H1 (cell line): ENCODE results near the gene HERC5. TPM values are rescaled to one million over a fixed set of nuclear protein-coding genes. Genes with fewer than 3 reads are reported as not detected.

Experiments used
- CTCF ChIA-PET: fragments of 300-600 bp; sonication (Branson Sonifier 250); formaldehyde crosslinking; loops from one replicate; lab custom pipeline; 2021; ENCODE audit not compliant: partially characterized antibody; lab: Charles Lee
- POLR2A ChIA-PET: fragments of 300-600 bp; sonication (Branson Sonifier 250); formaldehyde crosslinking; loops from one replicate; lab custom pipeline; 2021; ENCODE audit warnings: inconsistent platforms; ENCODE audit not compliant: partially characterized antibody; lab: Charles Lee
- DNase-seq, 2 experiments: peaks; one replicate each; pipeline versions ENCODE4 v3.0.0 to v3.0.0-alpha.2; 2010 to 2022; ENCODE audit warnings: low spot score in 2 of 2, low read depth in 1 of 2, mixed read lengths in 1 of 2
- FAIRE-seq: peaks from 2 replicates; lab custom pipeline; 2011; peaks lifted over from hg19 to GRCh38; lab: Jason Lieb, UNC
- H2AFZ ChIP-seq: 2 replicates; pipeline ENCODE4 v1.8.1; 2012; ENCODE audit warnings: low read length, inconsistent platforms
- H2AK5ac ChIP-seq: 2 replicates; pipeline ENCODE4 v1.6.1; 2013; ENCODE audit warnings: low read depth, low read length
- H2BK120ac ChIP-seq: replicated peaks from 2 replicates; pipeline ENCODE3; 2013; ENCODE audit warnings: low read depth, low read length, inconsistent platforms
- H2BK12ac ChIP-seq: 2 replicates; pipeline ENCODE4 v1.6.1; 2013; ENCODE audit warnings: low read depth, low read length
- H2BK15ac ChIP-seq: 2 replicates; pipeline ENCODE4 v1.6.1; 2013; ENCODE audit warnings: low read length
- H2BK20ac ChIP-seq: 2 replicates; pipeline ENCODE4 v1.6.1; 2013; ENCODE audit warnings: low read length
- H2BK5ac ChIP-seq: 2 replicates; pipeline ENCODE4 v1.6.1; 2013; ENCODE audit warnings: low read depth, low read length
- H3K14ac ChIP-seq: 2 replicates; pipeline ENCODE4 v1.6.1; 2013; ENCODE audit warnings: inconsistent platforms; ENCODE audit not compliant: insufficient read length
- H3K18ac ChIP-seq: 2 replicates; pipeline ENCODE4 v1.6.1; 2013; ENCODE audit warnings: low read length; ENCODE audit errors: extremely low read depth
- H3K23ac ChIP-seq: 2 replicates; pipeline ENCODE4 v1.6.1; 2013; ENCODE audit warnings: inconsistent platforms; ENCODE audit not compliant: insufficient read length
- H3K23me2 ChIP-seq: 2 replicates; pipeline ENCODE4 v1.6.1; 2013; ENCODE audit warnings: low read depth, low read length
- H3K27ac ChIP-seq: 2 replicates; pipeline ENCODE4 v1.6.1; 2011; ENCODE audit warnings: low read depth, low read length, inconsistent platforms
- H3K27me3 ChIP-seq, 4 experiments: replicated peaks in 1 of 4; 1 replicate in 1 of 4; 2 replicates in 3 of 4; pipeline versions ENCODE4 v1.6.1 to v1.8.1; 2011 to 2013; ENCODE audit warnings: low read length in 3 of 4, mild to moderate bottlenecking in 3 of 4, inconsistent platforms in 2 of 4, mixed read lengths in 2 of 4, moderate library complexity in 1 of 4; ENCODE audit not compliant: control insufficient read depth in 3 of 4, insufficient read depth in 3 of 4; ENCODE audit errors: extremely low read depth in 1 of 4
- H3K36me3 ChIP-seq, 4 experiments: 2 replicates each; pipeline versions ENCODE4 v1.6.1 to v1.8.1; 2011 to 2013; ENCODE audit warnings: mild to moderate bottlenecking in 4 of 4, low read length in 3 of 4, moderate library complexity in 2 of 4, control low read depth in 1 of 4, inconsistent platforms in 1 of 4; ENCODE audit not compliant: insufficient read depth in 4 of 4, control insufficient read depth in 2 of 4
- H3K4ac ChIP-seq: replicated peaks from 2 replicates; pipeline ENCODE3; 2013; ENCODE audit warnings: low read length, low read depth, mixed read lengths, inconsistent platforms; ENCODE audit not compliant: insufficient read length
- H3K4me1 ChIP-seq, 4 experiments: replicated peaks in 1 of 4; 1 replicate in 1 of 4; 2 replicates in 3 of 4; pipeline versions ENCODE4 v1.6.1 to v1.8.1; 2011 to 2013; ENCODE audit warnings: low read length in 3 of 4, inconsistent platforms in 2 of 4, mixed read lengths in 1 of 4; ENCODE audit not compliant: insufficient read depth in 4 of 4, control insufficient read depth in 3 of 4
- H3K4me2 ChIP-seq, 2 experiments: 2 replicates each; pipeline versions ENCODE4 v1.6.1 to v1.8.1; 2011 to 2013; ENCODE audit warnings: low read depth in 2 of 2, low read length in 2 of 2, control low read depth in 1 of 2, inconsistent platforms in 1 of 2, mild to moderate bottlenecking in 1 of 2; ENCODE audit not compliant: insufficient read depth in 1 of 2
- H3K4me3 ChIP-seq, 4 experiments: fragments of 200-600, 300-600 bp in 1 of 4; sonication (generic), shearing (Covaris generic), sonication (Bioruptor Twin) in 1 of 4; 2 replicates each; pipeline versions ENCODE4 v1.5.1 to v1.8.1; 2011 to 2016; ENCODE audit warnings: low read length in 4 of 4, low read depth in 3 of 4, control low read depth in 2 of 4, inconsistent platforms in 2 of 4, mild to moderate bottlenecking in 2 of 4, mixed read lengths in 1 of 4, moderate library complexity in 1 of 4; ENCODE audit not compliant: insufficient read depth in 2 of 4; ENCODE audit errors: extremely low read depth in 1 of 4
- H3K56ac ChIP-seq: replicated peaks from 2 replicates; pipeline ENCODE3; 2013; ENCODE audit warnings: low read depth, mild to moderate bottlenecking, mixed read lengths, low read length, inconsistent platforms; ENCODE audit not compliant: insufficient read length
- H3K79me1 ChIP-seq: 2 replicates; pipeline ENCODE4 v1.6.1; 2013; ENCODE audit warnings: low read depth, low read length, control low read depth
- H3K79me2 ChIP-seq, 2 experiments: 2 replicates each; pipeline versions ENCODE4 v1.6.1 to v1.8.1; 2012 to 2013; ENCODE audit warnings: low read length in 2 of 2, mild to moderate bottlenecking in 2 of 2, inconsistent platforms in 1 of 2; ENCODE audit not compliant: insufficient read depth in 2 of 2, control insufficient read depth in 1 of 2
- H3K9ac ChIP-seq, 4 experiments: replicated peaks in 1 of 4; 1 replicate in 1 of 4; 2 replicates in 3 of 4; pipeline versions ENCODE4 v1.6.1 to v1.8.1; 2011 to 2013; ENCODE audit warnings: low read depth in 3 of 4, low read length in 3 of 4, control low read depth in 2 of 4, mild to moderate bottlenecking in 2 of 4, moderate library complexity in 2 of 4, inconsistent platforms in 1 of 4; ENCODE audit errors: extremely low read depth in 1 of 4
- H3K9me3 ChIP-seq, 2 experiments: 2 replicates each; pipeline versions ENCODE4 v1.6.1 to v1.8.1; 2012 to 2013; ENCODE audit warnings: mild to moderate bottlenecking in 2 of 2, moderate library complexity in 2 of 2, control low read depth in 1 of 2, inconsistent platforms in 1 of 2, low read depth in 1 of 2, low read length in 1 of 2, mixed read lengths in 1 of 2; ENCODE audit not compliant: insufficient read depth in 2 of 2
- H4K20me1 ChIP-seq, 2 experiments: replicated peaks in 1 of 2; 2 replicates each; pipeline versions ENCODE3 to v1.8.1; 2011 to 2013; ENCODE audit warnings: inconsistent platforms in 2 of 2, low read length in 2 of 2, mild to moderate bottlenecking in 1 of 2; ENCODE audit not compliant: insufficient read depth in 2 of 2, control insufficient read depth in 1 of 2
- H4K5ac ChIP-seq: 2 replicates; pipeline ENCODE4 v1.6.1; 2013; ENCODE audit warnings: low read length, low read depth, mixed read lengths, inconsistent platforms; ENCODE audit not compliant: insufficient read length
- H4K8ac ChIP-seq: 2 replicates; pipeline ENCODE4 v1.8.0; 2013; ENCODE audit warnings: mild to moderate bottlenecking, moderate library complexity, low read length, inconsistent platforms; ENCODE audit not compliant: insufficient read depth; ENCODE audit errors: extremely low read depth
- H4K91ac ChIP-seq: replicated peaks from 2 replicates; pipeline ENCODE3; 2013; ENCODE audit warnings: low read length, mixed read lengths, inconsistent platforms; ENCODE audit not compliant: insufficient read length
- BACH1 ChIP-seq: IDR thresholded peaks from 2 replicates; pipeline ENCODE4 v1.6.1; 2012; ENCODE audit warnings: low read length, improper control_type of control experiment
- BCL11A ChIP-seq, 2 experiments: IDR thresholded peaks; one replicate each; pipeline ENCODE4 v1.6.1; 2011; ENCODE audit warnings: low read depth in 2 of 2, low read length in 2 of 2, mild to moderate bottlenecking in 2 of 2
- EGR1 ChIP-seq: IDR thresholded peaks from 2 replicates; pipeline ENCODE4 v1.6.1; 2011; ENCODE audit warnings: low read depth, low read length, borderline replicate concordance
- FOSL1 ChIP-seq: IDR thresholded peaks from 2 replicates; pipeline ENCODE4 v1.6.1; 2011; ENCODE audit warnings: mild to moderate bottlenecking, low read depth, low read length, moderate library complexity; ENCODE audit not compliant: insufficient read depth
- GTF2F1 ChIP-seq: IDR thresholded peaks from 2 replicates; pipeline ENCODE4 v1.6.1; 2012; ENCODE audit warnings: low read depth, low read length, improper control_type of control experiment, borderline replicate concordance
- HDAC2 ChIP-seq, 2 experiments: fragments of 300-600 bp in 1 of 2; sonication (generic) in 1 of 2; IDR thresholded peaks; 2 replicates each; pipeline ENCODE4 v1.6.1; 2011 to 2012; ENCODE audit warnings: low read depth in 2 of 2, low read length in 2 of 2, mild to moderate bottlenecking in 2 of 2, moderate library complexity in 2 of 2, borderline replicate concordance in 1 of 2, inconsistent platforms in 1 of 2
- HDAC6 ChIP-seq: IDR thresholded peaks from one replicate; pipeline ENCODE4 v1.7.1; 2012; ENCODE audit warnings: low read depth, mild to moderate bottlenecking, inconsistent platforms, low read length, moderate library complexity
- JUND ChIP-seq: IDR thresholded peaks from 2 replicates; pipeline ENCODE4 v1.6.1; 2011; ENCODE audit warnings: mild to moderate bottlenecking, improper control_type of control experiment, low read length
- MAFK ChIP-seq: IDR thresholded peaks from 2 replicates; pipeline ENCODE4 v1.6.1; 2012; ENCODE audit warnings: low read depth, mild to moderate bottlenecking, improper control_type of control experiment, low read length
- NRF1 ChIP-seq: IDR thresholded peaks from 2 replicates; pipeline ENCODE4 v1.6.1; 2011; ENCODE audit warnings: mild to moderate bottlenecking, low read depth, low read length, improper control_type of control experiment
- POU5F1 ChIP-seq: IDR thresholded peaks from 2 replicates; pipeline ENCODE4 v1.6.1; 2011; ENCODE audit warnings: low read depth, mild to moderate bottlenecking, low read length, moderate library complexity
- SP4 ChIP-seq: IDR thresholded peaks from 2 replicates; pipeline ENCODE4 v1.6.1; 2012; ENCODE audit warnings: low read length, inconsistent platforms
- SUZ12 ChIP-seq: fragments of 200-600 bp; sonication (generic); IDR thresholded peaks from 2 replicates; pipeline ENCODE4 v1.6.1; 2012; ENCODE audit warnings: mild to moderate bottlenecking, inconsistent platforms, low read length, moderate library complexity, mixed read lengths
- TAF1 ChIP-seq: IDR thresholded peaks from 2 replicates; pipeline ENCODE4 v1.6.1; 2011; ENCODE audit warnings: mild to moderate bottlenecking, low read depth, low read length
- TBP ChIP-seq: IDR thresholded peaks from 2 replicates; pipeline ENCODE4 v1.6.1; 2011; ENCODE audit warnings: low read depth, low read length, improper control_type of control experiment
- WGBS, 2 experiments: shearing (Covaris generic) in 1 of 2; methylation state at CpG; one replicate each; pipeline versions ENCODE4 v1.1.6 to v1.1.7; 2013 to 2015; ENCODE audit warnings: low lambda C conversion rate in 2 of 2, mixed read lengths in 2 of 2, inconsistent platforms in 1 of 2, low coverage in 1 of 2, missing lambda C conversion rate in 1 of 2; ENCODE audit not compliant: insufficient replicate concordance in 2 of 2, insufficient coverage in 1 of 2, insufficient read length in 1 of 2; ENCODE audit errors: extremely low coverage in 1 of 2, missing lambda C conversion rate in 1 of 2; 5-methylcytosine and 5-hydroxymethylcytosine counted together
- polyA plus RNA-seq, 7 experiments: library from polyadenylated mRNA; depleted of rRNA in 3 of 7; stranded (reverse) in 5 of 7; unstranded in 2 of 7; fragments of >200 nt in 5 of 7; fragments of 200-250 nt in 2 of 7; gene quantifications; 1 replicate in 5 of 7; 2 replicates in 1 of 7; 4 replicates in 1 of 7; pipeline versions ENCODE4 v1.2.1 to v1.2.3, GENCODE V29; 2011 to 2013; ENCODE audit warnings: missing spikeins in 2 of 7, mixed read lengths in 2 of 7
- total RNA-seq: library from RNA; stranded (reverse); fragmentation: NEBNext Ultra II Directional; extraction: Animal tissue kit (Norgen Biotek cat#: 25700); gene quantifications from 2 replicates; pipeline ENCODE4 v1.2.1, GENCODE V29; 2021

HERC5 gene
- total and polyA plus RNA-seq, 2 of the 8 experiments (the other 6 are each of a cell fraction or from before 2014, with no cell fraction given), result 6.6 to 20.7 TPM

GRCh38 chr4:88446124-88446523 lies 10.8 kb upstream of the HERC5 start:
- Histone ChIP-seq H2AFZ (no peak overlapping the region), H3K27me3 (no peaks in the 10 kb centered on the region), H2BK15ac (no peak overlapping the region), H4K5ac (no peak overlapping the region), H4K8ac (no peak overlapping the region), H3K4me1 (peaks cover 0 to 5% (median 4%) of the 10 kb centered on the region in 4 experiments; a peak in 4 of 7 replicates), H3K4ac (no peak overlapping the region), H4K20me1 (no peaks in the 10 kb centered on the region), H4K91ac (no peak overlapping the region), H3K9me3 (peaks cover 5 to 8% of the 10 kb centered on the region in 2 experiments; a peak in 3 of 4 replicates), H3K27ac (no peak overlapping the region), H2BK20ac (no peak overlapping the region), H3K23ac (no peak overlapping the region), H3K9ac (no peak overlapping the region), H3K56ac (no peak overlapping the region), H3K4me3 (no peak overlapping the region), H3K79me2 (no peaks in the 10 kb centered on the region), H2BK120ac (no peak overlapping the region), H3K4me2 (no peak overlapping the region), H2AK5ac (no peak overlapping the region; the same call in 1 of the 2 replicates), H3K79me1 (no peaks in the 10 kb centered on the region), H3K23me2 (no peaks in the 10 kb centered on the region), H2BK5ac (no peak overlapping the region), H3K18ac (no peak overlapping the region), H3K36me3 (peaks cover 0 to 6% (median 4%) of the 10 kb centered on the region in 4 experiments; a peak in 2 of 8 replicates), H2BK12ac (no peak overlapping the region), H3K14ac (no peak overlapping the region)
- WGBS, 2 experiments, result 75% methylated on average over 3 of the region's 3 CpGs; no CpG with 5 or more reads in 1 of the 2 experiments
- no peak for FAIRE-seq
- POLR2A ChIA-PET, result interaction anchor here (1.2 kb wide), 1 partner anchor 9 kb away, joined by 3 read pairs; no protein-coding TSS in a partner anchor
- CTCF ChIA-PET, result interaction anchor here (0.7 to 4.1 kb wide), 6 partner anchors 10 to 234 kb away, joined by 3 to 17 read pairs (median 3); partner anchors contain the start of gene HERC5
- DNase-seq, result no peak
- TF ChIP-seq FOSL1, result no peak
- TF ChIP-seq TAF1, result no peak
- TF ChIP-seq HDAC2 (IDR thresholded peaks at IDR 0.05; ENCODE audit: borderline replicate concordance in 1 of 2, low read depth in 2 of 2, low read length in 2 of 2), result no peak
- no peak for TF ChIP-seq EGR1
- no peak for TF ChIP-seq MAFK
- TF ChIP-seq BCL11A (IDR thresholded peaks at IDR 0.05; ENCODE audit: low read depth in 2 of 2, low read length in 2 of 2), result no peak
- TF ChIP-seq JUND, result no peak
- no peak for TF ChIP-seq BACH1
- no peak for TF ChIP-seq POU5F1
- TF ChIP-seq GTF2F1, result no peak
- TF ChIP-seq NRF1, result no peak
- TF ChIP-seq SUZ12, result no peak
- TF ChIP-seq HDAC6, result no peak
- TF ChIP-seq TBP, result no peak
- no peak for TF ChIP-seq SP4
